DMS 273 (cell line): ENCODE data around the gene GMEB2.
A peak's percentile ranks its signal among the peaks of the same experiment; 100 is the strongest.
"Not testable (repeated sequence)": the region's sequence is repeated elsewhere in the genome, so short reads cannot be mapped to it uniquely, and the experiment has no call there.

ENCODE experiments used
- DNase-seq: peaks from one replicate; lab custom pipeline; 2025; ENCODE audit not compliant: unreplicated experiment; lab: John Stamatoyannopoulos, UW

Gene GMEB2

GRCh38 chr20:63657937-63658748 is 31.2 kb upstream of the GMEB2 start, which contains the start of gene RTEL1:
RTEL1 (plus strand) TSS chr20:63658312; CDS start chr20:63659403, 1,091 bp downstream.
- DNase-seq = peak; percentile 96

DNA sequence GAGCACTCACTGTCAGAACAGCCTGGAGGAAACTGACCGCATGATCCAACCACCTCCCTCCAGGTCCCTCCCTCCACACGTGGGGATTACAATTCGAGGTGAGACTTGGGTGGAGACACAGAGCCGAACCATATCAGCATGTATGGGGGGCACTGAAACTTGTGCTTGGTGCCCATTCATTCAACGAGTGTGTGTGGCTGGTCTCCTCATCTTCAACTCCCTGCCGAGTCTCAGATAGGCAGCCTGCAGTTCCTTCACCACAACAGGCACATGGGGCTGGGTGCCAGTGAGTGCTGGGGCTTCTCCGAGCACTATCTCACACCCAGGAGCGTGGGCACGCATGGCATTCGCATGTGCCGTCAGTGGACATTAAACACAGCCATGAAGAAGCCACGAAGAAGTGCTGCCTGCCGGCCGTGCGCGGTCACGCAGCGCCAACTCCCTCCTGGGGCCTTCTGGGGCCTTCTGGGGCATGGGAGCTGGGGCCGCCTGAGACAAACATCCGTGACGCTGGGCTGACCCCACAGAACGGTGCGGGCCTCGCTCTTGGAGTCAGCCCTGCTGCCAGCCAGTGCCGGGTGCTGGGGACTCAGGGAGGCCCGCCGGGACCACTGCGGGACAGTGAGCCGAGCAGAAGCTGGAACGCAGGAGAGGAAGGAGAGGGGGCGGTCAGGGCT is 30.5 kb upstream of the GMEB2 start:
- DNase-seq = peak; percentile 74

- DNase-seq = no peak
These were observed 29.6 kb upstream of the GMEB2 start for GRCh38 chr20:63656451-63656850.

GRCh38 chr20:63655249-63655648 is 28.3 kb upstream of the GMEB2 start:
- no peak for DNase-seq

- no peak for DNase-seq
These were observed 27.2 kb upstream of the GMEB2 start for GRCh38 chr20:63653974-63654668.

- peak; percentile 89 for DNase-seq
These were observed 26.4 kb upstream of the GMEB2 start, which contains the start of gene STMN3 for GRCh38 chr20:63653041-63653973. STMN3 (minus strand) TSS chr20:63653424; CDS start chr20:63653345, 79 bp downstream.

- DNase-seq = peak; percentile 70
These were observed 25.5 kb upstream of the GMEB2 start for GRCh38 chr20:63652192-63652980.

DNA sequence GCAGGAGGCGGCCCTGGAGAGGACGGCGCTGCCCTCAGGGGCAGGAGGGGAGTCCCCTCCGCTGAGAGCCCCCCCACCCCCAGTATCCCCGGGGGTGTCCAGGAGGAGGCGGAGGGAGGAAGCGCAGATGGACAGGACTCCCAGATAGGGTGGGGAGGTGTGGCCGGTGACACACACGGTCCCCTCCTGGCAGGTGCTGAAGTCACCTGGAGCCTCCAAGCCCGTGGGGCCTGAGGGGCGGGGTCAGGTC is 25.0 kb upstream of the GMEB2 start:
- no peak for DNase-seq

DNA sequence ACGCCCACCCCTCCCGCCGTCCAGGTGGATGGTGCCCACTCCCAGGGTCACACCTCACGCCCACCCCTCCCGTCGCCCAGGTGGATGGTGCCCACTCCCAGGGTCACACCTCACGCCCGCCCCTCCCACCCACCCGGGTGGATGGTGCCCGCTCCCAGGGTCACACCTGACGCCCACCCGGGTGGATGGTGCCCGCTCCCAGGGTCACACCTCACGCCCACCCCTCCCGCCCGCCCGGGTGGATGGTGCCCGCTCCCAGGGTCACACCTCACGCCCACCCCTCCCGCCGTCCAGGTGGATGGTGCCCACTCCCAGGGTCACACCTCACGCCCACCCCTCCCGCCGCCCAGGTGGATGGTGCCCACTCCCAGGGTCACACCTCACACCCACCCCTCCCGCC is 23.6 kb upstream of the GMEB2 start:
- not testable (repeated sequence) for DNase-seq

GRCh38 chr20:63648895-63649589 is 22.1 kb upstream of the GMEB2 start:
- DNase-seq = no peak

DNA sequence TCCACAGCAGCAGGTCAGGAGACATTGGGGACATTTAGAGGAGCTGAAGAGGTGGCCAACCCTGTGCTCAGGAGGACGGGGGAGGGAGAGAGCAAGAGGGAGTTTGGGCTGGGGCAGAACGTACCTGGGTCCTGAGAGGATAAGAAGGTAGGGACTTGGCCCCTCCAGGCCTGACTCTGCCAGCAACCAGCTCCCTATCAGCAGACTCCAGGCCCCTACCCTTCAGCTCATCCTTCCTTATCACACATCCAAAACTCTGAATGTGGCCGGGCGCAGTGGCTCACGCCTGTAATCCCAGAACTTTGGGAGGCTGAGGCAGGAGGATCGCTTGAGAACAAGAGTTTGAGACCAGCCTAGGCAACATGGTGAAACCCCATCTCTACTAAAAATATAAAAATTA is 21.3 kb upstream of the GMEB2 start:
- no peak for DNase-seq

GRCh38 chr20:63645218-63645617 is 18.3 kb upstream of the GMEB2 start:
- no peak for DNase-seq

GRCh38 chr20:63643946-63644345 is 17.0 kb upstream of the GMEB2 start:
- DNase-seq = no peak

- DNase-seq = no peak
These were observed 16.6 kb upstream of the GMEB2 start for GRCh38 chr20:63643499-63643898.

GRCh38 chr20:63642527-63643247 is 15.8 kb upstream of the GMEB2 start:
- DNase-seq = peak; percentile 55

- peak; percentile 92 for DNase-seq
These were observed 15.1 kb upstream of the GMEB2 start for GRCh38 chr20:63641792-63642523.

DNA sequence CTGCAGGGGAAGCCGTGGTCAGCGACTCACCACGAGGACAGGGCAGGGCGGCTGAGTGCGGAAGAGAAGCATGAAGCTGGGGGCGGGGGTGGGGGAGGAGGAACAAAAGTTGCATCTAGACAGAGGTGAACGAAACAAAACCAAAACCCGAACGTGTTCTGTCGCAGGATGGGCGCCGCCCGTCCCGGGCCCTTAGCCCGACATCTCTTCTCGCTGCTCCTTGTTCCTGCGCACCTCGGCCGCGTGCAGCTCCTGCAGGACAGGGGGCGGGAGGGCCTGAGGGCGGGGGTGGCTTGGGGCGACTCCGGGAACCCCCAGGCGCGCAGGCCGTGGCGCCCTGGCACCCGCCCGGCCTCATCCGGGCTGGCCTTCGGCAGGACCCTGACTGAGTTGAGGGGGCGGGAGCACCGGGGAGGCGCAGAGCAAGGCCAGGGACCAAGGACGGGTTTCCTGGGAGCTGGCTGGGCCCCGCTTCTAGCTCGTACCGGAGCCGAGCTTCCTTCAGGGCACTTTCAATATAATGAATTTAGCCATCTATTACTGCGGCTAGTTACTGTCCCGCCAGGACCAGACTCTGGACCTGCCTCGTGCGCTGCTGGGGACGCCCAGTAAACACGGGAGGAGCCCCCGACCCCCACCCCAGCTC is 14.4 kb upstream of the GMEB2 start:
- no peak for DNase-seq

- DNase-seq = not testable (repeated sequence)
These were observed 13.8 kb upstream of the GMEB2 start for GRCh38 chr20:63640686-63641085.
